Measurements from ENCODE around the gene DDX19B.
"Not testable (repeated sequence)": the region's sequence is repeated elsewhere in the genome, so short reads cannot be mapped to it uniquely, and the experiment has no call there.

Gene DDX19B

DNA sequence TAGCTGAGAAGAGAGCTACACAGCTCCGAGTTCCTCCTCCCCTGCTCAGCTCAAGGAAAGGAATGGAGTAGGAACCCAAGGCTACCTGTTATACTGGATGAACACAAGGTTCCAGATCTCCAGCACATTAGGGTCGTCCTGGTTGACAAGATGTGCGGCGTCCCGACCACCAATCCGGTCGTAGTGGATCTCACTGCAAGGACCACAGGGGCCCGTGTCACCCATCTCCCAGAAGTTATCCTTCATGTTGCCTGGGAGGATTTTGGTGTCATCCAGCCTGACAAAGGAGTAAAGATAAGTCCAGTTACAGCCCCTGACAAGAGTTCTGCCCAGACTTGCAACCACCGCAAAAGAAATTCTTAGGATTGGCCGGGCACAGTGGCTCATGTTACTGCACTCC, 27.3 kb upstream of the DDX19B start:
- intact Hi-C loops (cut with DNase I): no loop called here

DNA sequence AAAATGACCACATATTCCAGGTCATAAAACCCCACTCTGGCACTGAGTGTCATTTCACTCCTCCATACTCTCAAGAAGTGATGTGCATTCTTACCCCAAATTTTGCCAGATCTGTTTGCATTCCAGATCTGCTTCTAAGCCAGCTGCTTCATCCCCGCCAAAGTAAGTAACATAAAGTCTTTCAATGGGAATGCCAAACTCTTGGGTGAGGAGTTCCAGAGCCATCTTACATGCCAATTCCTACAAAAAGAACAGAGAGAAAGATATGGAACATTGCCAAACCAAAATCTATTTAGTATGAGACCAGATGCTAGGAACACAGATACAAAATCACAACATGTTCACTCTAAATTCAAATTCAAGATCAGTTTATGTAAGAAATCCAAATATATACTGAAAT, 22.6 kb upstream of the DDX19B start:
- DNase-seq: no peak
- intact Hi-C loops (cut with DNase I): no loop called here

More for the DNA sequence above, 27.3 kb upstream of the DDX19B start:
- DNase-seq: no peak

DNA sequence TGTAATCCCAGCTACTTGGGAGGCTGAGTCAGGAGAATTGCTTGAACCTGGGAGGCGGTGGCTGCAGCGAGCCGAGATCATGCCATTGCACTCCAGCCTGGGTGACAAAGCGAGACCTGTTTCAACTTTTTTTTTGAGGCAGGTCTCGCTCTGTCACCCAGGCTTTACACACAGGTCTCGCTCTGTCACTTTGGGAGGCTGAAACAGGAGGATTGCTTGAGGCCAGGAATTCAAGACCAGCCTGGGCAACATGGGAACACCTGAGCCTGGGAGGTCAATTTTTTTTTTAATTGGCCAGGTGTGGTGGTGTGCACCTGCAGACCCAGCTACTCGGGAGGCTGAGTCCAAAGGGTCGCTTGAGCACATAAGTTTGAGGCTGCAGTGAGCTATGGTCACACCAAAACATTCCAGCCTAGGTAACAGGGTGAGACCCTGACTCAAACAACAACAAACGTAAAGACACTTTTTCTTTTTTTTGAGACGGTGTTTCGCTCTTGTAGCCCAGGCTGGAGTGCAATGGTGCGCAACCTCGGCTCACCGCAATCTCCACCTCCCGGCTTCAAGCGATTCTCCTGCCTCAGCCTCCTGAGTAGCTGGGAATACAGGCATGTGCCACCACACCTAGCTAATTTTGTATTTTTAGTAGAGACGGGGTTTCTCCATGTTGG, 11.5 kb upstream of the DDX19B start:
- DNase-seq: not testable (repeated sequence)
- intact Hi-C loops (cut with DNase I): loop anchor here (2.0 kb wide), 1 partner anchor 33 kb away; no protein-coding TSS in a partner anchor

DNA sequence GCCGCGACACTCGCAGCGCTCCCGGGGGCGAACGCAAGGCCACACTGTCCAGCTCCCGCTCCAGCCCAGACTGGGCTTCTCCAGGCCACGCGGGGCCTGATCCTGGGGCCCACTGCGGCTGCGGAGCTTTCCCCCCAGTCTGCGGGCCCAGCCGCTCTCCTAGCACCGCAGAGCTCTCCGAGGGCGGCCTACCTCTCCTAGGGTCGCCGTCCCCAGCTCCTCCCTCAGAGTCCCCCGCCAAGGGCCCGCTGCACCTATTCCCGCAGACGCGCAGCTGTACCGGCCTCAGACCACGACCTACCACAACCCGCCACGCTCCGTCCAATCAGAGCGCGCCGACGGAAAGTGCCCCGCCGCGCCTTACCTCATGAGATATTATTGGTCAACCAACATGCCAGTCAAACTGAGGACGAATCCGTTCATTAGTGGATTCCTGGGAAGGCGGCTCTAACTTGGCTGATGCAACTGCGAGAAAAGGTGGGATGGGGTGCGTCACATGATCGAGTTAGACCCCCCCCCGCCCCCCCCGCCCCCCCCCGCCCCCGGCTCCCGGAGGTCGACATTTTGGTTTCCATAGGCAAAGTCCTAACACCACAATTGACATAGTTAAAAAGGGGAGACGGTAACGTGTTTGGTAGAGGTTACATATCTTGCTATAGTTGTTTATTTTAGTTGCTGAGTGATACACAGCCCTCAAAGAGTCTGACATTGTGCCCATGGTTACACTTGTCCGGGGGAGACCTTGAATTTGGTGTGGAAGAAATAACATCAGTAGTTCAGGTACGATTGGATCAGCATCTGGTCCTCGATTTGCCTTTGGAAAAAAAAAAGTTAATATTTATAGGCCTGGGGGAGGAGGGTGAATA, 9.5 kb upstream of the DDX19B start, which contains the start of gene AARS1:
Gene AARS1, minus strand, starts transcription at position 278 of the 866 bp plus-strand sequence. CDS start 6,743 bp downstream, outside the sequence.
- peak; percentile 94 to 99 (median 98) for DNase-seq
- intact Hi-C loops (cut with DNase I): no loop called here

DNA sequence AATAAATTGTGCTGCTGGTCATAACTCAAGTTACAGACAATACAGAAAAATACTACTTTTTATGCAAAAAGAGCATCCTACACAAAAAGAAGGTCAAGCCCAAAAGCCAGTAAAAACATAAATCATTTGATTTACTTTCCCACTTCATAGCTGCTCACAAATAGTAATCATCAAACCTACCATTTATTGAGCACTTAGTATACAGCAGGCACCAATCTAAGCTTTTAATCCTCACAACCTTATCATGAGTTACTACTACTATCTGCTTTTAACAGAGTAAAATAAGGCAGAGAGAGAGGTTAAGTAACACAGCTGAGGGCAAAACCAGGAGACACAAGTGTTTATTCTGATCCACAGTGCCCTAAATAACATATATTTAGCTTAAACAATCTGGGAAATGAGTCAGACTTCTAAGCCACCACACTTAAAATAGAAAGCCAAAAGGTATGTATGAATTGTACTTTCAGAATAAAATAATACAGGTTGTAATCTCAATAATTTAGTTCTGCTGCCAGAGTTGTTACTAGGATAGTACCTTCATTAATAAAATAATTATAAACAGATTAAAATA, 8.0 kb upstream of the DDX19B start:
- no peak for DNase-seq
- intact Hi-C loops (cut with DNase I): no loop called here

DNA sequence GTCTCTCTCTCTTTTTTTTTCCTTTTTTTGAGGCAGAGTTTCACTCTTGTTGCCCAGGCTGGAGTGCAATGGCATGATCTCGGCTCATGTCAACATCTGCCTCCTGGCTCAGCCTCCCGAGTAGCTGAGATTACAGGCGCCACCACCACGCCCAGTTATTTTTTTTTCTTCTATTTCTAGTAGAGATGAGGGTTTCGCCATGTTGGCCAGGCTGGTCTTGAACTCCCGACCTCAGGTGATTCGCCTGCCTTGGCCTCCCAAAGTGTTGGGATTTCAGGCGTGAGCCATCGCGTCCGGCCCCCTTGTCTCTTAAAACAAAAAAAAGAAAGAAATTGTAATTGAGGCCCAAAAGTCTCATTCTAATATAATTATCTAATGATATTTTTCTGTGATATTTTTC, 6.8 kb upstream of the DDX19B start:
- DNase-seq; intact Hi-C loops (cut with DNase I): not testable (repeated sequence)

DNA sequence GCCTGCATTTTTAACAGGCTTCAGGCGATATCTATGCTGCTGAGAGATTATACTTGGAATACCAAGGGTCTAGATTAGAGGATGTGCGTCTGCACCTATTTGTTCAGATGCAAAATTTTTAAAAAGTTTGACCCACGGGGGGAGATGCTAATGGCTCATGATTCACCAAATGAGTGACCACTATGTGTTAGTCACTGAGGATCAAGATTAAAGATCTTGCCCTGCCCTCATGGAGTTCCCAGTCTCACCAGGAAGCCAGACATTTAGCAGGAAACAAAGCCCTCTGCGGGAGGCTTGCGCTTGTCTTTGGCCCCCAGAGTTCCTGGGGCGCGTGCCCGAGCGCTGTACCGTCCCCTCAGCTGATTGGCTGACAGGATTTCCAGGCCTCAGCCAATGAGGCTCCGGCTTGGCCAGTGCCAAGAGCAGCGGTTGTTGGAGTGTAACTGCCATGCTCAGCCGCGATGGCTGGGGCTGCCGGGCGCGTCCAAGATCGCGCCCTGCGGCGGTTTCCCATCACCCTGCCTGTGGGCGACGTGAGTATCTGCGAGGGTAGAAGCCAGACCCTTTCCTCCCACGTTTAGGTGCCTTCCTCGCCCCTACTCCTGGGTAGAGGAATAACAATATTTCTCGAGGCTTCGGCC, 4.5 kb upstream of the DDX19B start:
- no peak for DNase-seq
- intact Hi-C loops (cut with DNase I): no loop called here

DNA sequence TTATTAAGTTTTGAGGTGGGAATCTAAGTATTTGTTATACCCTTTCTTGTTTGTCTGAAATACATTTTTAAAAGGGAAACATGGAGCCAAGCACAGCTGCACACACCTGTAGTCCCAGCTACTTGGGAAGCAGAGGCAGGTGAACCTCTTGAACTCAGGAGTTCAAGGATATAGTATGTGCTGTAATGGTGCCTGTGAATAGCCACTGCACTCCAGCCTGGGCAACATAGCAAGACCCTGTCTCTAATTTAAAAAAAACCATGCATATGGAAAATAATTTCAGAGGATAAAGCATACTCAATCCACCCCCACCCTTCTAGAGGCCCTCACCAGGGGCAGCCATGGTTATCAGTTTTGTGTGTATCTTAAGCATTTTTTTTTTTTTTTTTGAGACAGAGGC, 3.4 kb upstream of the DDX19B start:
- intact Hi-C loops (cut with DNase I): no loop called here
- no peak for DNase-seq

DNA sequence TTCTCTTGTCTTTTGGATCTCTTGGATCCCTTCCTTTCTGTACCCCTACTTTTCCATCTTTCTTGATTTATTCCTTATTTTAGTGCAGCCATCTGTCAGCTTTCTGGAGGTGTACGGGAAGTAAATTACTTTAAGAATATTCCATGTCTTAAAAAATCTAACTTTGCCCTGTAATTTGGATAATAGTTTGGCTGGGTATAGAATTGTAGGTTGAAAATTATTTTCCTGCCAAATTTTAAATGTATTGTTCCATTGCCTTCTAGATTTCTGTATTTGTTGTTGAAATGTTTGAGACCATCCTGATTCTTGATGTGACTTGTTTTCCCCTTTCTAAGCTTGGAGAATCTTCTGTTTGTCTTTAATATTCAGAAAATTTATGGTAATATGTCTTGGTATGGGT, 2.1 kb downstream of the DDX19B start:
- DNase-seq: no peak
- intact Hi-C loops (cut with DNase I): loop anchor here (5.0 kb wide), 1 partner anchor 46 kb away; the partner anchor contains the start of gene DDX19A

DNA sequence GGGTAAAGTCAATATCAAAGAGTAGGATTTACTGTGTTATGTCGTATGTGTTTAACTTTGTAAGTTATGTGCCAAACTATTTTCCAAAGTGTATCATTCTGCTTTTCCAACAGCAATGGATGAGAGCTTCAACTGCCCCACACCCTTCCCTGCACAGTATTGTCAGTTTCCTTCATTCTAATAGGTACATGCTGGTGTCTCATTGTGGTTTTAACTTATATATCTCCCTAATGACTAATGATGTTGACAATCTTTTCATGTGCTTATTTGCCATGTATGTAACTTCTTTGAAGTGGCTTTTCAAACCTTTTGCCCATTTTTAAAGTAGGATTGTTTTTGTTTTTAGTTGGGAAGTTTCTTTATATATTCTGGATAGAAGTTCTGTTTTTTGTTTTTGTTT, 3.8 kb downstream of the DDX19B start:
- DNase-seq: no peak
- intact Hi-C loops (cut with DNase I): loop anchor here (5.0 kb wide), 1 partner anchor 45 kb away; the partner anchor contains the start of gene DDX19A

DNA sequence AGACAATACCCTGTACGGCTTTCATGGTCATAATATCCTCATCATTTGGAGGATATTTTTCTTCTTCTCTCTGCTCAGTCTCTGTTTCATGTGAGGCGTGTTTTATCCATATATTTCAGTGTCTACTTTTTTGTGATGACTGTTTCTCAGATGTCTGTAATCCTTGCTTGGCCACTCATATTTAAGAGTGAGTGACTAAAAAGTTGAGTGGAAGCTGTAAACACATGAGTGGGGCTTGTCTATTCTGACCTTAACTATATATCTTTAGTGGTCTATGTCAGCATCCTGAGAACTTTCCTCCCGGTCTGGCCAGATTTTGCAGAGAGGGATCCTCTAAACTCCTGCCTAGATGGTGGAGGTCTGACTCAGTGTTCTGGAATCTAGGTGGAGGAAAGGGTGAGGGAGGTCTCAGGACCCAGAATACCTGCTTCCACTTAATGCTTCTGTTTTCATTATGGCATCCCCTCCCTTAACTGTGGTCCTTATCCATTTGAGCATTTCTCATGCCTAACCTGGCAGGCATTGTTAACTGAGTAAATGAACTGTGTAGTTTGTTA, 6.0 kb downstream of the DDX19B start:
- intact Hi-C loops (cut with DNase I): loop anchor here (5.0 kb wide), 1 partner anchor 42 kb away; the partner anchor contains the start of gene DDX19A
- no peak for DNase-seq

DNA sequence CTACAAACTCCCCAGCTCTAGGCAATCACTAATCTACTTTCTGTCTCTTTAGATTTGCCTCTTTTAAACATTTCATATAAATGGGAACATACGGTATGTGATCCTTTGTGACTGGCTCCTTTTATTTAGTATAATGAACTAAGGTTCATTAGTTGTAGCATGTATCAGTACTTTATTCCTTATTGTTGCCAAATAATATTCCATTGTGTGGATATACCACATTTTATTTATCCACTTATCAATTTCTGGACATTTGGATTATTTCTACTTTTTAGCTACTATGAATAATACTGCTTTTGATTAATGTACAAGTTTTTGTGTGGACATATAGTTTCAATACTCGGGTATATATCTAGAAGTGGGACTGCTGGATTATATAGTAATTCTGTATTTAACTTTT, 7.9 kb downstream of the DDX19B start:
- DNase-seq: no peak
- intact Hi-C loops (cut with DNase I): no loop called here

DNA sequence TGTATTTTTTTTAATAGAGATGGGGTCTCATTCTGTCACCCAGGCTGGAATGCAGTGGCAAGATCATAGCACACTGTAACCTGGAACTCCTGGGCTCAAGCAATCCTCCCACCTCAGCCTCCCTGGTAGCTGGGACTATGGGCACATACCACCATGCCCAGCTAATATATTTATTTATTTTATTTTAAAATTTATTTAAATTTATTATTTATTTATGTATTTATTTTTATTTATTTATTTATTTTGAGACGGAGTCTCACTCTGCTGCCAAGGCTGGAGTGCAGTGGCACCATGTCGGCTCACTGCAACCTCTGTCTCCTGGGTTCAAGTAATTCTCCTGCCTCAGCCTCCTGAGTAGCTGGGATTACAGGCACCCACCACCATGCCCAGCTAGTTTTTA, 8.7 kb downstream of the DDX19B start:
- DNase-seq; intact Hi-C loops (cut with DNase I): not testable (repeated sequence)

DNA sequence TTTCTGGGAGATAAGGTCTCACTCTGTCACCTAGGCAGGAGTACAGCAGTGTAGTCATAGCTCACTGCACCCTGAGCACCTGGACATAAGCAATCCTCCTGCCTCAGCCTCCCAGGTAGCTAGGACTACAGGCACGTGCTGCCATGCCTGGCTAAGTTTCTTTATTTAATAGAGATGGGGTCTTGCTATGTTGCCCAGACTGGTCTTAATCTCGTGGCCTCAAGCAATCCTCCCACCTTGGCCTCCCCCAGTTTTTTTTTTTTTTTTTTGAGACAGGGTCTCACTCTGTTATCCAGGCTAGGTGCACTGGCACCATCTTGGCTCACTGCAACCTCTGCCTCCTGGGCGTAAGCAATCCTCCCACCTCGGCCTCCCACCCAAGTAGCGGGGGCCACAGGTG, 21.1 kb downstream of the DDX19B start:
- DNase-seq: no peak
- intact Hi-C loops (cut with DNase I): no loop called here

DNA sequence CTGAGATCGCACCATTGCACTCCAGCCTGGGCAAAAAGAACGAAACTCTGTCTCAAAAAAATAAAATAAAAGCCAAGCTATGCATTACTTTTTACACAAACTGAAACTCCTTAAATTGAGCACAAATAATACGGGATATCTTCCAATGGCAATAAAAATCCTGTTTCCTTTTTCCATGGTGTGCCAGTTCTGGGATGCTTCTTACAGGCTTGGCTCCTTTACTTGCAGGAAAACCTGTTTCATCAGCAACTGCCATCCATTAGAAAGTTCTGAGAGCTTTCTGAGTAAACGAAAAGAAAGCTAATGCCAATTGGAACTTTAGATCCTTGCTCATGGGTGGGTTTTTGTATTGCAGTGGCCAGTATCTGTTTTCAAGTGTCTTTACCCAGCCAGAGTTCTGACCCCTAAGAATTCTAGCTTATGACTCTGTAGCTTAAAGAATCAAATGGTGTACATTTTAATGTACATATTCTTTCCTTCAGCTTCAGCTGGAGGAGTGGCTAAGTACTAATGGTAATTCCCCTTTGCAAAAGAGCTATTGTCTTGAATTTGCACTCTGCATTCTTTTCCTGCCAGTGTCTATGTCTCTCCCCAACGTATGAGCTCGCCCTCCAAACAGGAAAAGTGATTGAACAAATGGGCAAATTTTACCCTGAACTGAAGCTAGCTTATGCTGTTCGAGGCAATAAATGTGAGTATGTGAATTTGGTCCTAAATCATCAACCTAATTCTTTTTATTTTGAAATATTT, 26.2 kb downstream of the DDX19B start:
- DNase-seq: no peak
- intact Hi-C loops (cut with DNase I): no loop called here

DNA sequence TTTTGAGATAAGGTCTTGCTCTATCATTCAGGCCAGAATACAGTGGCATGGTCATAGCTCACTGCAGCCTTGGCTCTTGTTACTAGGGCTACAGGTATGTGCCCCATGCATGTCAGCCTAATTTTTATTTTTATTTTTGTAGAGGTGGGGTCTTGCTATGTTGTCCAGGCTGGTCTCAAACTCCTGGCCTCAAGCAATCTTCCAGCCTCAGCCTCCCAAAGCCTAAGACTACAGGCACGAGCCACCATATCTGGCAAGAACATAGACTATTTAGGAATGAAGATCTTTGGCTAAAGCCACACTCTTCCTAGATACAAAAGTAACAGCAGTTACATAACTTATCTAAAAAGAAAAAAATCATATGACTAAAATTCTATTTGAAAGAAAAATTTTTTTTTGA, 32.1 kb downstream of the DDX19B start:
- no peak for DNase-seq
- intact Hi-C loops (cut with DNase I): no loop called here

DNA sequence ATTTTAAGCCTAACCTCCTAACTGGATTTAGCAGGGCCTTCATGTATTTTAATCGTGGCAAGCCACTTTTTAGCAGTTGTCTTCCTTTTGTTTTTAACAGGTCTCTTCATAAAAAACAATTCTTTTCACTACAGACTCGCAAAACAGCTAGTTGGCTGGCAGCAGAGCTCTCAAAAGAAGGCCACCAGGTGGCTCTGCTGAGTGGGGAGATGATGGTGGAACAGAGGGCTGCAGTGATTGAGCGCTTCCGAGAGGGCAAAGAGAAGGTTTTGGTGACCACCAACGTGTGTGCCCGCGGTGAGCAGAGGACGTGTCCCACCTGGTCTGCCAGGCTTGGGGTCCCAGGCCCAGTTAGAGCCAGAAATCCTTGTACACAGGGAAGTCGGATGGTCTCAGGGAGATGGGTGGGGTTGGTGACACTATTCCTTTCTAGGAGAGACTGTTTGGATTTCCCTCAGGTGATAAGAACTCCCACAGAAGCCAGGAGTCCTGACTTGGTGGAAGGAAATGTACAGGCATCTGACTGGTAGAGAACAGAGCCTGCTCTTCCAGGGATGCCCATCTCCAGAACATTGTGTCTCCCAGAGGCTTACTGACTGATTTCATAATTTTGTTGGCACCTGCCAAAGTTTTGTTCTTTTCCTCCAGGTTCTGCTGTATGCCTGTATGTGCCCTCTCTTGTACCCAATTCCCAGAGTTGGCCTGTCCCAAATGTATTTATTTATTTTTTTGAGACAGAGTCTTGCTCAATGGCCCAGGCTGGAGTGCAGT, 32.8 kb downstream of the DDX19B start:
- intact Hi-C loops (cut with DNase I): no loop called here
- peak in 33 of 42 donors; percentile 9 to 65 (median 33) for DNase-seq

DNA sequence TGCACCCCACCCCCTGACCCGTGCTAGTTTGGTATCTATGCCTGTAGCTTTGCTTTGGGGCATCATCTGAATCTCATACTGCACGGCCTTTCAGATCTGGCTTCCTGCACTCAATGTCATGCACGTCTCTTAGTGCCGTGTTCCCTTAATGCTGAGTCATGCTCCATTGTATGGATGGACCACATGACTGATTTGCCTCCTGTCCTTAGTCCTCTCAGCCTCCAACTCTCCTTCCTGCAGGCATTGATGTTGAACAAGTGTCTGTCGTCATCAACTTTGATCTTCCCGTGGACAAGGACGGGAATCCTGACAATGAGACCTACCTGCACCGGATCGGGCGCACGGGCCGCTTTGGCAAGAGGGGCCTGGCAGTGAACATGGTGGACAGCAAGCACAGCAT, 33.7 kb downstream of the DDX19B start:
- intact Hi-C loops (cut with DNase I): not testable (repeated sequence)

More for the DNA sequence above, 33.7 kb downstream of the DDX19B start:
- DNase-seq: not testable (repeated sequence)
